ENCODE measurements around the gene ZNF436.
"Not testable (repeated sequence)": the region's sequence is repeated elsewhere in the genome, so short reads cannot be mapped to it uniquely, and the experiment has no call there.

ZNF436 gene

DNA sequence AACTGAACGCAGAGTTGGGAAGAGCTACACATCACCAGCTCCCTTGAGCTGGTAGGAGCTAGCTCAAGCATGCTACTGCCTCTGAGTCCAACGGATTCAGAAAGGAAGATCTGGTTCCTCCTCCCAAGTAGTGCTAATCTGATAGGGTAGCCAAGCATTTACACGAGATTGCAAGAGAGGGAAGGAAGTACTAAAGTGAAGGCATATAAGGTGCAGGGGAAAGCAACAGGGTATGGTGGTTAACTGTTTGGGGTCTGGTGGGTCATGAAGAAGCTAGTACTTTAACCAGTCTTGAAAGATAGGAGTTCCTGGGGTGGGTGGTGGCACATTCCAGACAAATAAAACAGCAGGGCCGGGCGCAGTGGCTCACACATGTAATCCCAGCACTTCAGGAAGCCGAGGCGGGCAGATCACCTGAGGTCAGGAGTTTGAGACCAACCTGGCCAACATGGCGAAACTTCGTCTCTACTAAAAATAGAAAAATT, 20.2 kb upstream of the ZNF436 start:
- no peak for DNase-seq

DNA sequence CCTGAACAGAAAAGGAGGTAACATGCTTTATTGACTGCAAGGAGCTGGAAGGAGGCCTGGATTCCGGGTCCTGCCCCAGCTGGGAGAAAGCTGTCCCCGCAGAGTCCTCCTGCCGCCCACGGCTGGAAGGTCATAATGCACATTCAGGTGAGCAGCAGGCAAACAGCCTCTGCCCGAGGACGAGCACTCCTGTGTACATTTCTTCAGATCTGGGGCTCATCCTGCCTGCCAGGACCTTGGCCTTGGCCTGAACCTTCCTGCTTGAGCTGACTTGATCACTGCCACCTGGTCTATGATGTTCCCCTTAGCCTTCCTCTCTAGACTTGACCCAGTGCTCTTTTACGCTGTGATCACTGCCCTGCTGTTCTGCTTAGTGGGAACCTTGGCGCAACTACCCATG, 17.9 kb upstream of the ZNF436 start:
- no peak for DNase-seq

DNA sequence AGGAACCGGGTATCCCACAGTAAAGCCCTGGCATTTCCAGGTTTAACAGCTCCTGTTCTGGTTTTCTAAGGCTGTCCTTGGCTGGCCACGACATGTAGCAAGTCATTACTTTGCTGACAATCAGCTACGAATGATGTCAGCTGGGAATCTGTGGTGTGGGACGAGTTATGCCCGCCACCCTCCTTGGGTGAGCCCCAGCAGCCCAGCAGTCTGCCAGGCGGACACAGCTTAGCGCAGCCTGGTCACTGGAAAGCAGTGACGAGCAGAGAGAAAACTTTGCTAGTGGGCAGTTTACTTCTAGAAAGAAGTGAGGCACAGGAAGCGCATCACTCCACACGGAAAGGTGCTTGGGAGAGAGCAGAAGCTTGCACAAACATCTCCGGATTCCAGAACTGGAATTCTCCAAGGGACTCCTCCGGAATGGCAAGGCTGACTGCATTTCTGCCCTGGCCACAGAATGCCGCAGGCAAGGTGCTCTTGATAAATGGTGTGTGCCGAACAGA, 15.5 kb upstream of the ZNF436 start:
- no peak for DNase-seq

DNA sequence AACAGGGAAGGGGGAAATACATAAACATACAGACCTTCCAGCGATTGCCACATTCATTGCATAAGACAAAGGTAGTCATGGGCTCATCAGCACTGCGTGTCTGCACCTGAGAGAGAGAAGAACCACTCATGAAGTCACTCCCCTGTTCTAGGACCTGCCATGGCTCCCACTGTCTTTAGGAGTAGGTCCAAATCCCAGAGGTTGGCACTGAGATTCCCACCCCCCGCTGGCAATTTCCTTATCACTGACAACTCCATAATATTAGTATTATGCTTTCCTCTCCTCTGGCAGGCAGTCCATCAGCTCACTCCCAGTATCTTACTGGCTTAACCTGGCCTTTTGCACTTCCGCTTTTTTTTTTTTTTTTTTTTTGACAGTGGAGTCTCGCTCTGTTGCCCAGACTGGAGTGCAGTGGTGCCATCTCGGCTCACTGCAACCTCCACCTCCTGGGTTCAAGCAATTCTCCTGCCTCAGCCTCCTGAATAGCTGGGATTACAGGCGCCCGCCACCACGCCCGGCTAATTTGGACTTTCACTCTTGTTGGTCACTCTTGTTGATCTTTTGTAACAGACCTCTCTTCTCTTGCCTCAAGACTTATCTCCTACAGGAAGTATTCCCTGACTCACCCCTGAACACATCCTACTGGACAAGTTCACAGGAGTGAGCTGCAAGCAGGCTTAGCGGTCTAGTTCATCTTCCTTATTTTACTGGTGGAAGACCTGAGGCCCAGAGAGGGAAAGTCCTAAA, 14.8 kb upstream of the ZNF436 start:
- DNase-seq = no peak

DNA sequence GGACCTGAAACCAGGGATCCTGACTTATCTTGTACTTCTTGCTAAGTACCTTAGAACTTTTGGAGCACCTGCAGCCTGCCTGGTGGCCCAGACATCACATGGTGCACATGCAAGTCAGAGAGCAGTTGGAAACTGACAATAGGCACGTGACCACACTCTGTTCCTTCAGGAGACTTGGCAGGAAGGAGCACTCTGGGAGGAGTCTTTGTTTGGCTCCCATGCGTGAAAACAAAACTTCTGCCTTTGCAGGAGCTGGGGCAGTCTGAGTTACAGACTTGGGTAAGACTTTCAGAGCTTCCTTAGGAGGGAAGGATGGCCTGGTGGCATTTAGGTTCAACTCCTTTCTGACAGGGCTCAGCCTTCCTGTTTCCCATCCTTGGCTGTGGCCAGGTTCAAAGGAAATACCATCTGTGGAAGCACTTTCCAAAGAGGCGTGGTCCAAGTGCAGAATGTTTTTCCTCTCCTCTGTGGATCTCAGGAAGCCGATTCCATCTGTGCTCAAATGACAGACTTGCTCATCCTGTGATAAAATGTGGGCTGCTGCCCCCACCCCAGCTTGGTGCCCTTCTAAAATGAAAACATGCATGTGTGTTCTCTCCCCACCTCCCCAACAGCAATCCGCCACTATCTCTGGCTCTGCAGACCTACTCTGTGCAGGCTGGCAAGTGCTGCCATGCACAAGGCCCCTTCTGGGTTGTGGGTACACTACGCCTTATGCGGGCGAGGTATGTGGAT, 14.1 kb upstream of the ZNF436 start:
- DNase-seq = no peak

DNA sequence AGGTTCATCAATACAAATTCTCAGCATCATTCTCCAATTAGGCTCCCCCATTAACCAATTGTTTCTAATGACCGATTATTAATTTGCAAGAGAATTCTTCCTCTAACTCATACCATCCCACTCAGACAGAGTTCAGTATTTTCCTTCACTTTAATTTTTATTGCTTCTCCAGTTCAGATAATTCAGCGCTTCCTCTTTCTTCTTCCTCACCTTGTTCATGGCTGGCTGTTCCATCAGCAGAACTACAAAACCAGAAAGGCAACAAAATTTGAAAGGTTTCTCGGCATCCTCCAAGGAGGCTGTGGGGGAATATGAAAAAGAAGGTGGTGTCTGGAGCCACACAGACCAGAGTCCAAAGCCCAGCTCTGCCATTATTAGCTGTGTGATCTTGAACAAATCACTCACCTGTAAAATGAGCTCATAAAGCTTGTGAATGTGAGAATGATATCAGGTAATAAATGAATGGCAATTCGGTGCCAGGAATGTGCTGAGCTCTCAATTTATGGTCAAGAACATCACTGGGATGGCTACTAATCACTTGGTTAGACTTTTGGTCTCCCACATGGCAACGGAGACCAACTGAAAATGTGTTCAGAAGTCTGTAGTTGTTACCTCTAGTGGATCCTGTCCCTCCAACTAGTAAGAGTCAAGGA, 11.7 kb upstream of the ZNF436 start:
- DNase-seq = no peak

DNA sequence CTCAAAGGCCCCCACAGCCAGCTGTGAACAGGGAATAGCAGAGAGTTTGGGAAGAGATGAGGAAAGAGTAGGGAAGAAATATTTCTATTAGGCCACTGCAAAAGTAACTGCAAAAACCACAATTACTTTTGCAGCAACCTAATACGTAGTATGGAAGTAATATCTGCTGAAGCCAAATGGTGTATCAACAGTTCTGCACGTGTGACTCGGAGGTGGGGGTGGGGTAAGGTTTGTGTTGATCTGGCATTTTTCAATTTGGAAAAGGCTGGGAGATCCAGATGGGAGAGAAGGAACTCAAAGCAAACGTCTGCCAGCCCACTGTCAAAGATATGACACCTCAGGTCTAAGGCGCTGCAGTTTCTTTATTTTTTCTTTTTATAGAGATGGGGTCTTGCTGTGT, 11.1 kb upstream of the ZNF436 start:
- DNase-seq = no peak

DNA sequence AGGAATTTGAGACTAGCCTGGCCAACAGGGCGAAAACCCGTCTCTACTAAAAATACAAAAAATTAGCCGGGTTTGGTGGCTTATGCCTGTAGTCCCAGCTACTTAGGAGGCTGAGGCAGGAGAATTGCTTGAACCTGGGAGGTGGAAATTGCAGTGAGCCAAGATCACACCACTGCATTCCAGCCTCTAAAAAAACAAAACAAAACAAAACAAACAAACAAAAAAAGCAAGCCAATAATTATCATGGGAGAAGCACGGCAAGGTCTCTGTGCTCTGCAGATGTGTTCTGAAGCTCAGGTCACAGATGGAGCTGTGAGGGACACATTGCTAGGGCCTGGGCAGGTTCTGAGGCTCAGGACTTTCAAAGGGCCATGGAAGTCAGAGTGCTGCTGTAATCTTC, 10.6 kb upstream of the ZNF436 start:
- not testable (repeated sequence) for DNase-seq

DNA sequence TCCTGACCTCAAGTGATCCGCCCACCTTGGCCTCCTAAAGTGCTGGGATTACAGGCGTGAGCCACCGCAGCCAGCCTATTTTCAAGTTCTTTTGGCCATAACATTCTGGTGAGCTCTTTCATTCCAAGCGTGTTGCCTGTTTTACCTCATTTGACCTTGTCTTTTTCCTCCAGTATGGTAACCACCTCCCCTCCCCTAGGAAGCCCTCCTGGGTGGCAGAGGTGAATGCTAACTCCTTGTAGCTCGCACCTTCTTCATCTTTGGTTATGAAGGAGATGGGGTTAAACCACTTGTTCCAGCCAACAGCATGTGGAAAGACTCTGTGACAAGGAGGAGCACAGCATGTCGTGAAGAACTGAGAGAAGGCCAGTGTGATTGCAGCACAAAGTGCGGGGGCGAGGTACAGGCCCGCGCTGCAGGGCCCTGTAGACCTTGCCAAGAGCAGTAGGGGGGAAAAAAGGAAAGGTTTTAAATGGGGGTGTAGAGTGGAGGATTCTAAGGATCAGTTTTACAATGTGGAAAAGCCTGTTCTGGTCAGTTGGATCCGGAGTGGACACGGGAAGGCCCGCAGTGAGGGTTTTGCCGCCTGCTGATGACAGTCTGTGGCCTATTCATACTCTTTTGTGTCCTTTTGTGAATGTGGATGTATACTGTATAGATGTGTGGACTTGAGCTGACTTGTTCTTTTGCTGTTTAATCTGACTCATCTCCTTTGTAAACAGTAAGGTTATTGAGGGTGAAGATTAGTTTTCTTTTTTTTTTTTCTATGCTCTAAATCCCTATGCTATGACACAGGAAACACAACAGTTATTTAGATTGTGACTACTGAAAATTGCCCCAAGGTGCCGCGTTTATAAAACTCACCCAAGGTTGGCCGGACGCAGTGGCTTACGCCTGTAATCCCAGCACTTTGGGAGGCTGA, 7.5 kb upstream of the ZNF436 start:
- DNase-seq = no peak

DNA sequence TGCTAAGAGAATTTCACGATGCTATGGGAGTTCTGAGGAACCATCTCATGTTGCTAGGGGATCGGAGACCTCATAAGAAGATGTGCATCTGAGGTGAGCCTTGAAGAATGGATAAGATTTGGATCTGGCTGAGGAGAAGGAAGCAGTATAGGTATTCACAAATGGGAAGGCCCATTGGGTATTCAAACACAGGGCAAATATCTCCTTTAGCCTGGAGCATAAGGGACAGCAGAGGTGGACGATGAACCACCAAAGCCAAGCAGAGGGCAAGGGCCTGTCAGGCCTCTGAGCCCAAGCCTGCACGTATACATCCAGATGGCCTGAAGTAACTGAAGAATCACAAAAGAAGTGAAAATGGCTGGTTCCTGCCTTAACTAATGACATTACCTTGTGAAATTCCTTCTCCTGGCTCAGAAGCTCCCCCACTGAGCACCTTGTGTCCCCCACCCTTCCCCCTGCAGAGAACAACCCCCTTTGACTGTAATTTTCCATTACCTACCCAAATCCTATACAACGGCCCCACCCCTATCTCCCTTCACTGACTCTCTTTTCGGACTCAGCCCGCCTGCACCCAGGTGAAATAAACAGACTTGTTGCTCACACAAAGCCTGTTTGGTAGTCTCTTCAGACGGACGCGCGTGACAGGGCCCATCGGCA, 4.6 kb upstream of the ZNF436 start:
- not testable (repeated sequence) for DNase-seq

DNA sequence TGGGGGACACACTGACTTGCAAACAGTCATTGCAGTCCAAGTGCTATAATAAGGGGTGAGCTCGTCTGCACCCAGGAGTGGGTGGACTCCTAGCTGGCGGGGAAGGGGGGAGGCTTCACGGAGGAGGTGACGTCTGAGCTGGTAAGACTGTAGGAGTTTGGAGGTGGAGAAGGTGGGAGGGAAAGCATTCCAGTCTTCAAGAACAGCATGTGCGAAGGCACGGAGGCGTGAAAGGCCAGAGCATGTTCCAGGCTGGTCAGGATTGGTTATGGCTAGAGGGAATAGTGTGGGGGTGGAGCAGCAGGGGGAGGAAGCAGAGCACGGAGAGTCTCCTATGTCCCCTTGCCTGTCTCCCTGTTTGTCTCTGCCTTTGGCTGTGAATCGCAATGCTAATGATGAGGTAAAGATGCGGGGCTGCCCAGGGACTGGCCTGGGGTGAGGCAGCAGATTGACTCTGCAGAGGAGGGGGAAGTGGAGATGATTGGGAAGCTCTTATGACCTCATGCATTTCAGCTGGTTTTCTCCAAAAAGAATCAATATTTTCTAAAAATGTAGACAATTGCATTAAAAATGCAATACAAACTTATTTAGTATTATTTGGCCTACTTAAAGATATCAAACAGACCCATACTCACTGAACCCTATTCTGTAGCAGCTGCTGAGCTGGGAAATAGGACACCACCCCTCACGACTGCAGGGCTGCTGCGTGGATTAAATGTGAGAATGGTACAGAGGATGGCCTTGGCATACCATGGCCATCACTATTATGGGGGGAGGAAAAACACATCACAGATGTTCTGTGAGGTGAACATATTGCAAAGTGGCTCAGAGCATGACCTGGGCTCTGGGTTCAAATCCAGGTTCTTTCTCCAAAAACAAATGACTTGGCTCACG, 2.6 kb upstream of the ZNF436 start:
- DNase-seq = no peak

DNA sequence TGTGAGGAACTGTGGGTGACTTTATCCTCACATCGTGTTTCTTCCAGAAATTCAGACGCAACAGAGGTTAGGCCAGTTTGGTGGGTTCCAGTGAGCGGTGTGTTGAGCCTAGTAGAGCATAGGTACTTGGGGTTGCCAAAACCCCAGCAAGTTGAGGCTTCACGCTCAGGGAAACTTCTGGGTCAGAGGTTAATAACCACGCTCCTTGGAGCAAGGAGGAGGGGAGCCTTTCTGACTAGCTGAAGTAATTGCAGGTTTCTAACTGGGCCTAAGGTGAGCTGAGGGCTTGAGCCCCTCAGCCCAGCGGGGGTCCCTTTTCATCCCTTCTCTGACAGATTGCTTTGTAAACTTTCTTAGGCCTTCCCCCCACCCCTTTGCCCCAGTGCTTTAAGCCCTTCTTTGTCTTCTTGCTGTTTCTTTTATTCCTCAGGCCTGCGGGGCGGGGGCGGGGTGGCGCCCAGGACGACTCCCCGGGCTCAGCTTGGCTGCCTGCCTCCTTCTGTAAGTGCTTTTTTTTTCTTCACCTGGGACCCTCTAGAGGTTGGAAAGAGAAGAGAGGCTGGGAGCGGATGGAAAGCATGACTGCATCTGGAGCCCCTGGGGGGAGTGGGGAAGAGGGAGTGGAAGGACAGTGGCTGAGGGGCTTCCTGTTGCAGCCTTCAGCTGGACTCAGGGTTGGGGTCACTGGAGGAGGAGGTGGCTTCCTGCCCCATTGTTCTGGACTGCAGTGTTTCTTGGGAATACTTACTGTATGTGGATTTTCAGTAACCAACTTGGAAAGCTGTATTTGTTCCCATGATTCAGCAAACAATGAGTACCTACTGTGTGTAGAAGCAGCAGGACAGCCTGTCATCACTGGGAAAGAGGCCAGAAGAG, 1.3 kb upstream of the ZNF436 start:
- DNase-seq = no peak

DNA sequence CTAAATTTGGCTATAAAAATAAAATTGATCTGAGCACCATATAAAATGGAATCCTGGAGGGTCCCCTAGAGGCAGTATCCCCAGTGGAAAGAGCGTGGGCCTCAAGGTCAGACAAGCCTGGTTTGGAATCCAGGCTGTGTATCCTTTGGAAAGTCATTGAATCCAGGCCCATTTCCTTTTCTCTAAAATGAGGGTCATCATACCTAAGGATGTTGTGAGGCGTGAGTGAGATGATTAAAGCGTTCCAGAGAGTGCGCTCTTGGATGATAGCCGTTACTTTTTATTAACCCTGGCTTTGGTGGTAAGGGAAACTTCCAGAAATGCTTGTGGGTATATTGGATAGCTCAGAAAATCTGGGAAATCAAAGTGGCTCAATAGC, 683 bp upstream of the ZNF436 start:
- DNase-seq = no peak

DNA sequence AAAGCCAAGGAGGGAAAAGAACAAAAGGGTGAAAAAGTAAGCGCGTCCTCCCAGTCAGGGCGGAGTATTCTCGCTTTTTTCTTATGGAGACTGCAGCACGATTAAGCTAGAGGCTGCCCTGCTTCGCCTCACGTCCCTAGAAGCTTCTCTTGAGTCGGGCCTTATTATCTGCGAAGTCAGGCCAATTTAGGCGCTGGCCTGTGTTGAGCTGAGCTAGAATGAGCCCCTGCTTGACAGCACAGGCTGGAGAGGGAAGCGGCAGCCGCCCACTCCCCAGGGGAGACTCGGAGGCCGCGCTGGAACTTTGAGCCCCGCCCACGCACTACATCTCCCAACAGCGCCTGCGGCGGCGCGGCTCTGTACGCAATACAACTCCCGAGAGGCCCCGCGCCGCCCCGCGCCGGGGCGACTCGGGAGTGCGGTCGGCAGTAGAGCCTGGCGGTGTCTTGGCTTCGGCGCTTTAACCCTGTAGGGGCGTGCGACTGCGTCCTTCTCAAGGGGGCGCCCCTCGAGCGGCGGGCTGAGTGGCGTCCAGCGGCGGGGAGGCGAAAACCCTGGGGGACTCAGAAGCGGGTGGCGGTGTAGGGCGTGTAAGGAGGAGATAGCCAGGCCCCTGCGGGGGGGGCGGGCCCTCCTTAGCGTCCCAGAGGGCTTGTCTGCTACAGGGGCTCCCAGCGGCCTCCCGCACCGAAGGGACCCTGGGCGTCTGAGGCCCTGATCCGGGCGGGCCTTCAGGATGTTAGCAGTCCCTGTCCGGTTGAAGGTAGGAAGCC, 888 bp downstream of the ZNF436 start:
- peak; percentile 87 for DNase-seq

DNA sequence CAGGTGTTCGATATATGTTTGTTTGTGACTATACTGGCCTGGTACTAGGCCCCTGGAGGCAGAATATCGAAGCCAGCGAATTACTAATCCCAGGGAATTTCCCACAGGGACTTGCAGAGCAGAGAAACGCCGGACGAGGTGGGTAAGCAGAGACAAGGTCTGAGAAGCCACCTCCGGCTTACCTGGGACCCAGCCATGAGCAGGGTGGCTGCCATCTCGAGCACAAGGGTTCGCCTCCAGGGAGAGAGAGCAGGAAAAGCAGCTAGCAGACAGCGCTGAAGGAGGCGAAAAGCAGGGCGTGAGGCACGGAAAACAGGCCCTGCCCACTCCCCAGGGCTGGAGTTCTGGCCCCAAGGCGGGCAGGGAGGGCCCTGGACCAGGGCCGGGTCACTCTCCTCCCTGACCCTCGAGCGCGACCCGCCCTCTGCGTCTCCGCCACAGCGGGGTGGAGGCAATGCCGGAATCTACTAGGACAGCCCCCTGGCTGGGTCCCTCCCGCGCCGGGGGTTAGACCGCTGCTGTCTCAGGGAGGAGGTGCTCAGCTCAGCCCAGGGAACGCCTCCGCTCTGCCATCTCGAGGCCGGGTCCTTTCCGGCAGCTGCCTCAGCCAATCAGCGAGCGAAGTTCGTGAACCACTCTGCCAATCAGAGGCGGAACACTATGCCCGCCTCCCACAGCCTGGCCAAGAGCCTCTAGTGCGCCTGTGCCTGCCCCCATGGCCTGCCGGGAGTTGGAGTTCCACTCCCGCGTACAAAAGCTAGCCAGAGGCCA, 1.7 kb downstream of the ZNF436 start:
- DNase-seq = peak; percentile 99

DNA sequence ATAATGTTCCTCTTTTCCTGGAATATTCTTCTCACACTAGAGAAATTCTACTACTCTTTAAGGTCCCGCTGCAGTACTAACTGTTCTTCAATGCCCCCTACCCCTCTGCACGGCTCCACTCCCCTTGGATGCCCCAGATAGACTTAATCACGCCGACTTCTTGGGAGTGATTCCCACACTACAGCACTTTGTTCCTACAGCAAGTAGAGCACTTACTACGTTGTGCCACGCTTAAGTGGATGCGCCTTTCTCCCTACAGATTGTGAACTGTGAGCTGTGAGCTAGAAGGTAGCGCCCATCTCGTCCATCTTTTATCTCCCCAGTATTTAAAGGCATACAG, 2.2 kb downstream of the ZNF436 start:
- no peak for DNase-seq

DNA sequence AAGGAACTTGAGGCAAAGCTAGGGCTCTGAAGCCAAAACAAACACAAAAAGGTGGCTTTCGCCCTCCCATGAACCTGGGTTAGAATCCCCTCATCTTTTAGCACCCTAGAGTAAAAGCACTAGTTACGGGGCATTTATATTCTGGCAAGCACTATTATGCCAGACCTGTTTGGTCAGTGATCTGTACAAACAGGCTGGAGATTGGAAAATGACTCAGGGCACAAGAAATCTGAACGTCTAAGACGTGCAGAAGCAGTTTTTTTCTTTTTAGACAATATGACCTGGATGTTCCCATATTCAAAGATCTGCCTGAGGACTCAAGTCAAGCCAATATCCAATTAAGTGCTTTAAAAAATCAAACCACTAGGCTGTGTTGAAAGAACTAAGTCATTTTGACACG, 3.0 kb downstream of the ZNF436 start:
- DNase-seq = no peak

DNA sequence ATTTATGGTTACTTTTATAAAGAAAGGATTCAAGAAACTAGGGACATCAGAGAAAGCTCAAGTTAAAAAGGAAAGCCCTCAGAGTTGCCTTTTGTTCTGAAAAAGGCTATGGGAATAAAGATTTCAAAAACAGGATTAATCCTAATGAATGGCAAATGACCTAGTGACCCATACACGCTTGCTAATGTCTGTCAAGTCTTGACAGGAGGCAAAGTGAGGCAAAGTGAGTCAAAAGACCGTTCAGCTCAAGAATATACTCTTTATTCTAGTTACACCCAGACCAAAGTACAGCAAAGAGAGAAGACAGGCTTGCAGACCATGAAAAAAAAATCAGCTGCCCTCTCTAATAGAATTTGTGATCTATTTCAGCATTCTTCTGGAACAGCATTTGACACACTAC, 3.5 kb downstream of the ZNF436 start:
- no peak for DNase-seq
